Dermis microvascular lymphatic vessel endothelial cell (primary cell): ENCODE measurements around the gene TSPAN15. TPM values are rescaled to one million over a fixed set of nuclear protein-coding genes. Genes with fewer than 3 reads are reported as not detected.

Experiments
- DNase-seq, 2 donors: peaks; one replicate each; pipeline versions ENCODE4 v3.0.0 to v3.0.0-alpha.2; 2010; ENCODE audit warnings: low read depth in 2 of 2
- total RNA-seq: library from RNA; depleted of rRNA; stranded (reverse); fragments of >200 nt; gene quantifications from 2 replicates; pipeline ENCODE4 v1.2.1, GENCODE V29; 2014

Gene TSPAN15
- total RNA-seq = 65.1 and 150 TPM in 2 replicates

- DNase-seq = peak; percentile 64 to 94
These were observed at the start of gene TSPAN15 for GRCh38 chr10:69451209-69451783. Gene TSPAN15, plus strand, starts transcription at chr10:69451465. Its CDS starts 130 bp downstream, at chr10:69451595.

- DNase-seq = no peak
These were observed 48.9 kb upstream of the TSPAN15 start for GRCh38 chr10:69402386-69402785.

- DNase-seq = no peak
These were observed 48.2 kb upstream of the TSPAN15 start for GRCh38 chr10:69403066-69403465.

- peak in 1 of 2 donors; percentile 52 for DNase-seq
These were observed 47.7 kb upstream of the TSPAN15 start for GRCh38 chr10:69403519-69403918.

- no peak for DNase-seq
These were observed 46.5 kb upstream of the TSPAN15 start for GRCh38 chr10:69404786-69405185.

- no peak for DNase-seq
These were observed 46.0 kb upstream of the TSPAN15 start for GRCh38 chr10:69405221-69405620.

GRCh38 chr10:69406302-69406811 lies 44.9 kb upstream of the TSPAN15 start:
- peak in 1 of 2 donors; percentile 37 for DNase-seq

GRCh38 chr10:69406816-69407580 lies 44.3 kb upstream of the TSPAN15 start:
- DNase-seq = no peak

- peak in 1 of 2 donors; percentile 51 for DNase-seq
These were observed 43.5 kb upstream of the TSPAN15 start for GRCh38 chr10:69407621-69408301.

GRCh38 chr10:69408318-69409175 lies 42.7 kb upstream of the TSPAN15 start:
- peak; percentile 76 to 91 for DNase-seq

- DNase-seq = no peak
These were observed 42.1 kb upstream of the TSPAN15 start for GRCh38 chr10:69409176-69409495.

GRCh38 chr10:69409968-69410367 lies 41.3 kb upstream of the TSPAN15 start:
- peak; percentile 20 to 72 for DNase-seq

- DNase-seq = no peak
These were observed 40.8 kb upstream of the TSPAN15 start for GRCh38 chr10:69410487-69410886.

- no peak for DNase-seq
These were observed 39.8 kb upstream of the TSPAN15 start for GRCh38 chr10:69411476-69411875.

GRCh38 chr10:69412232-69412790 lies 39.0 kb upstream of the TSPAN15 start:
- DNase-seq = no peak

- DNase-seq = peak; percentile 56 to 78
These were observed 37.9 kb upstream of the TSPAN15 start for GRCh38 chr10:69413221-69413865.

GRCh38 chr10:69414036-69415018 lies 36.9 kb upstream of the TSPAN15 start:
- DNase-seq = no peak

- DNase-seq = no peak
These were observed 36.2 kb upstream of the TSPAN15 start for GRCh38 chr10:69415049-69415448.

- no peak for DNase-seq
These were observed 35.3 kb upstream of the TSPAN15 start for GRCh38 chr10:69415951-69416350.
